ENCODE results near the gene MRPS6.

MRPS6 gene

DNA sequence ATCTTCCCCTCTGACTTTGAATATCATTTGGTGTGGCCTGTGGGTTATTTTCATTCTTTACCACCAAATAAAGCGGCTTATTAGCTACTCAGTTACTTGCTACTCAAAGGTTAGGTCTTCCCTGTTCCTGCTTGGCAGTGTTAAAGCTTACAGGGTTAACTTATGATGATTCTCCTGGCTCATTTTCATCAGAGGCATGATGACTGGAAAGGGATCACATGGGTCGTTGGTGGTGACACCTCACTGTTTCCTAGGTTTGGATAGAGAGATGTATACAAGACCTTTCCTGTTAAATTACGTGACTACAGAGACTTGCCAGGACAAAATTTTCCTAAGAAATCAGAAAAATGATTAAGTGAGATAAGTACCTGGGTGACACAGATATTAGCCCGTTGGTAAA, 27.4 kb downstream of the MRPS6 start:
- Histone ChIP-seq H3K27me3 (ENCODE audit: control insufficient read depth in 1 of 2, insufficient read depth in 2 of 2, low read length in 2 of 2) (no peaks in the 10 kb centered on the region), H3K4me3 (ENCODE audit: low read length in 2 of 2) (no peak overlapping the region), H3K27ac (ENCODE audit: low read length) (no peak overlapping the region), H3K36me3 (ENCODE audit: control insufficient read depth in 2 of 2, insufficient read depth in 2 of 2, low read length in 2 of 2) (peaks cover 10 to 12% of the 10 kb centered on the region in 2 donors), H3K9ac (ENCODE audit: low read length in 2 of 2) (no peak overlapping the region), H3K9me3 (ENCODE audit: control insufficient read depth in 2 of 2, low read length in 2 of 2) (no peaks in the 10 kb centered on the region), H3K4me1 (ENCODE audit: control insufficient read depth, insufficient read depth, low read length) (peaks cover 7% of the 10 kb centered on the region)

GRCh38 chr21:34105947-34106541, 32.7 kb downstream of the MRPS6 start:
- Histone ChIP-seq H3K27me3 (ENCODE audit: control insufficient read depth in 1 of 2, insufficient read depth in 2 of 2, low read length in 2 of 2) (no peaks in the 10 kb centered on the region), H3K4me3 (ENCODE audit: low read length in 2 of 2) (no peak overlapping the region), H3K36me3 (ENCODE audit: control insufficient read depth in 2 of 2, insufficient read depth in 2 of 2, low read length in 2 of 2) (no peaks in the 10 kb centered on the region), H3K9me3 (ENCODE audit: control insufficient read depth in 2 of 2, low read length in 2 of 2) (no peaks in the 10 kb centered on the region), H3K4me1 (ENCODE audit: control insufficient read depth, insufficient read depth, low read length) (no peaks in the 10 kb centered on the region), H3K27ac (ENCODE audit: low read length) (no peak overlapping the region), H3K9ac (ENCODE audit: low read length in 2 of 2) (no peak overlapping the region)

- H3K27me3 ChIP-seq (ENCODE audit: control insufficient read depth in 1 of 2, insufficient read depth in 2 of 2, low read length in 2 of 2): no peaks in the 10 kb centered on the region
- no peaks in the 10 kb centered on the region for H3K9me3 ChIP-seq (ENCODE audit: control insufficient read depth in 2 of 2, low read length in 2 of 2)
- no peaks in the 10 kb centered on the region for H3K4me1 ChIP-seq (ENCODE audit: control insufficient read depth, insufficient read depth, low read length)
- H3K9ac ChIP-seq (ENCODE audit: low read length in 2 of 2): no peak overlapping the region
- H3K27ac ChIP-seq (ENCODE audit: low read length): no peak overlapping the region
- H3K36me3 ChIP-seq (ENCODE audit: control insufficient read depth in 2 of 2, insufficient read depth in 2 of 2, low read length in 2 of 2): no peaks in the 10 kb centered on the region
- H3K4me3 ChIP-seq (ENCODE audit: low read length in 2 of 2): no peak overlapping the region
Observed at GRCh38 chr21:34107606-34108005, 34.2 kb downstream of the MRPS6 start.

DNA sequence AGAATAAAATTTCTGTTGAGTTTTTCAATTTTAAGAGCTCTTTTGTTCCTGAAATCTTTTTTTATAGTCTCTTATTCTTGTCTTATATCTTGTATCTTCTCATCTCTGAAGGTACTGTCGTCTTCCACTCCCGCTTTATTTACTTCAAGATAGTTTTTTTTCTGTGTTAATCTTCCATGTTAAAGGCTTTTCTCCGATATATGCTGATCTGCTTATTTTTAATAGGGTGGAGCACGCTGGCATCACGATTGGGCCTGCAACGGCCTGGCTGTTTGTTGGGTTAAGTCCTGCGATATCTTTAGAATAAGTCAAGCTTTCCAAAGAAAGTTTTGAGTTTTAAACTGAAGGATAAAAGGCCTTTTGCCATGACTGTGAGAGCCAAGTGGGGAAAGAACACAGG, 35.7 kb downstream of the MRPS6 start:
- Histone ChIP-seq H3K27ac (ENCODE audit: low read length) (no peak overlapping the region), H3K4me3 (ENCODE audit: low read length in 2 of 2) (no peak overlapping the region), H3K9me3 (ENCODE audit: control insufficient read depth in 2 of 2, low read length in 2 of 2) (no peaks in the 10 kb centered on the region), H3K27me3 (ENCODE audit: control insufficient read depth in 1 of 2, insufficient read depth in 2 of 2, low read length in 2 of 2) (no peaks in the 10 kb centered on the region), H3K36me3 (ENCODE audit: control insufficient read depth in 2 of 2, insufficient read depth in 2 of 2, low read length in 2 of 2) (peaks cover 0 to 2% of the 10 kb centered on the region in 2 donors), H3K4me1 (ENCODE audit: control insufficient read depth, insufficient read depth, low read length) (peaks cover 3% of the 10 kb centered on the region), H3K9ac (ENCODE audit: low read length in 2 of 2) (no peak overlapping the region)

DNA sequence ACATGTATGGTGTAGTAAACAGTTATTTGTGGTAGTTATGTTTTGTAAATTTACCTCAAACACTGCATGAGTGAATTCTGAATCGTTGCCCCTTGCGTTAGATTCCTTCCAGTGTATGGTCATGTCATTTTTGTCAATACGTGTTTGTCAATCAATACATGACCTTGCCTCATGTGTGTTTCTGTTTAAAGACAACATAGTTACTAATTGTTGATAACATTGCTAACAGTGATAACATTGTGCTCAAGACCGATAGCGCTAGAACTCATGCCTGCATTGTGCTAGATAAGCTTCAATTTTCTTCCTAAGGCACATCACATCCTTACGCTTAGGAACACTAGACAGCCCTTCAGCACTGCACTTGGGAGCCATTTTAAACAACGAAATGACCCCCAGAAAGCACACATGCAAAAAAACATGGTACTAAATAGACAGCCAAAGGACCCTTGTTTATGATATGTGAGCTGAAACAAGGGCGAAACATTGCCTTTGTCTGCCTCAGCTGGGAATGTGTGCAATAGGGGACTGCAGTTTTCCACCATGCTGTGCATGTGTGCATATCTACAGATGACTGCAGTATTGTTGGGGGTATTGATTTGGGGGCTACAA, 37.3 kb downstream of the MRPS6 start:
- no peaks in the 10 kb centered on the region for H3K9me3 ChIP-seq (ENCODE audit: control insufficient read depth in 2 of 2, low read length in 2 of 2)
- H3K4me1 ChIP-seq (ENCODE audit: control insufficient read depth, insufficient read depth, low read length): peaks cover 3% of the 10 kb centered on the region
- H3K4me3 ChIP-seq (ENCODE audit: low read length in 2 of 2): no peak overlapping the region
- peaks cover 0 to 2% of the 10 kb centered on the region in 2 donors for H3K36me3 ChIP-seq (ENCODE audit: control insufficient read depth in 2 of 2, insufficient read depth in 2 of 2, low read length in 2 of 2)
- no peaks in the 10 kb centered on the region for H3K27me3 ChIP-seq (ENCODE audit: control insufficient read depth in 1 of 2, insufficient read depth in 2 of 2, low read length in 2 of 2)
- no peak overlapping the region for H3K9ac ChIP-seq (ENCODE audit: low read length in 2 of 2)
- no peak overlapping the region for H3K27ac ChIP-seq (ENCODE audit: low read length)

DNA sequence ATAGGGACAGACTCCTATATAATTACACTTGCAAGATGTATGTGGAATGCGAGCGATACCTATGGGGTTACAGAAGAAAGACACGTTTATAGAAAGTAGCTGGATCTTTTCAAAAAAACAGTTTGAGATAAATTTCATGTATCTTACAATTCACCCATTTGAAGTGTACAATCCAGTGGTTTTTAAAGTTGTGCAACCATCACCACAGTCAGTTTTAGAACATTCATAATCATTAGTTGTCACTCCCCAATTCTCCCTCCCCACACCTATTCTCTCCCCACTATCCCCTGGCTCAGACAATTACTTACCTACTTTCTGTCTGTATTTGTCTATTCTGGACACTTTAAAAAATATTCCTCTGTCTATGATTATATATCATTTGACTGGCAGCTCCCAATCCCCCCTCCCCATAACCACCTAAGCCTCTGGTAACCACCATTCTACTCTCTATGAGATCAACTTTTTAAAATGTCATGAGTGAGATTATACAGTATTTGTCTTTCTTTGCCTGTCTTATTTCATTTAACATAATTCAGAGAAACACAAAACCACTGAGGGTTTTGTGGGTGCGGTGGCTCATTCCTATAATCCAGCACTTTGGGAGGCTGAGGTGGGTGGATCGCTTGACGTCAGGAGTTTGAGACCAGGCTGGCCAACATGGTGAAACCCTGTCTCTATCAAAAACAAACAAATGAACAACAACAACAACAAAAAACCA, 39.1 kb downstream of the MRPS6 start:
- Histone ChIP-seq H3K9me3 (ENCODE audit: control insufficient read depth in 2 of 2, low read length in 2 of 2) (no peaks in the 10 kb centered on the region), H3K27ac (ENCODE audit: low read length) (no peak overlapping the region), H3K27me3 (ENCODE audit: control insufficient read depth in 1 of 2, insufficient read depth in 2 of 2, low read length in 2 of 2) (no peaks in the 10 kb centered on the region), H3K9ac (ENCODE audit: low read length in 2 of 2) (no peak overlapping the region), H3K4me3 (ENCODE audit: low read length in 2 of 2) (no peak overlapping the region), H3K36me3 (ENCODE audit: control insufficient read depth in 2 of 2, insufficient read depth in 2 of 2, low read length in 2 of 2) (peaks cover 0 to 2% of the 10 kb centered on the region in 2 donors), H3K4me1 (ENCODE audit: control insufficient read depth, insufficient read depth, low read length) (peaks cover 3% of the 10 kb centered on the region)

DNA sequence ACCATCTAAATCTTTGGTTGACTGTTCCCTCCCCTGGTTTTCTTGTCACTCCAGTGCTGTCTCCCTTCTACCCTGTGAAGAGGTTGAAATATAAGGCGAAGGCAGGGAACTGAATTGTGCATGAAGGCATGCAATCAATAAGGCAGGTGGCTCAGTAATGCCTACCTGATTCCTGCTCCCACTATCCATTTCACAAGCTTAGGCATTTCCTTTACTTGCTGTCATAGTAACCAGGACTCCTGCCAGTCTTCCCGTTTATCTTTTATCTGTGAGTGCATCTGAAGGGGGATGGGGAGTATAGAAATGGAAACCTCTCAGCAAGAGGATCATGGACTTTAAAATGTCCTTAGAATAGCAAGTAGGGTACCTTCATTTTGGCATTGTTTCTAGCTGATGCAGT, 40.5 kb downstream of the MRPS6 start:
- H3K9ac ChIP-seq (ENCODE audit: low read length in 2 of 2): no peak overlapping the region
- H3K9me3 ChIP-seq (ENCODE audit: control insufficient read depth in 2 of 2, low read length in 2 of 2): no peaks in the 10 kb centered on the region
- peaks cover 3% of the 10 kb centered on the region for H3K4me1 ChIP-seq (ENCODE audit: control insufficient read depth, insufficient read depth, low read length)
- H3K27ac ChIP-seq (ENCODE audit: low read length): no peak overlapping the region
- H3K4me3 ChIP-seq (ENCODE audit: low read length in 2 of 2): no peak overlapping the region
- H3K36me3 ChIP-seq (ENCODE audit: control insufficient read depth in 2 of 2, insufficient read depth in 2 of 2, low read length in 2 of 2): peaks cover 0 to 4% of the 10 kb centered on the region in 2 donors
- no peaks in the 10 kb centered on the region for H3K27me3 ChIP-seq (ENCODE audit: control insufficient read depth in 1 of 2, insufficient read depth in 2 of 2, low read length in 2 of 2)

- H3K4me3 ChIP-seq (ENCODE audit: low read length in 2 of 2): no peak overlapping the region
- no peak overlapping the region for H3K27ac ChIP-seq (ENCODE audit: low read length)
- H3K27me3 ChIP-seq (ENCODE audit: control insufficient read depth in 1 of 2, insufficient read depth in 2 of 2, low read length in 2 of 2): no peaks in the 10 kb centered on the region
- no peaks in the 10 kb centered on the region for H3K9me3 ChIP-seq (ENCODE audit: control insufficient read depth in 2 of 2, low read length in 2 of 2)
- peaks cover 3% of the 10 kb centered on the region for H3K4me1 ChIP-seq (ENCODE audit: control insufficient read depth, insufficient read depth, low read length)
- H3K36me3 ChIP-seq (ENCODE audit: control insufficient read depth in 2 of 2, insufficient read depth in 2 of 2, low read length in 2 of 2): peaks cover 0 to 4% of the 10 kb centered on the region in 2 donors
- H3K9ac ChIP-seq (ENCODE audit: low read length in 2 of 2): no peak overlapping the region
Observed at GRCh38 chr21:34115160-34115559, 41.8 kb downstream of the MRPS6 start.

- H3K4me1 ChIP-seq (ENCODE audit: control insufficient read depth, insufficient read depth, low read length): peaks cover 3% of the 10 kb centered on the region
Observed at GRCh38 chr21:34116569-34116968, 43.2 kb downstream of the MRPS6 start.

DNA sequence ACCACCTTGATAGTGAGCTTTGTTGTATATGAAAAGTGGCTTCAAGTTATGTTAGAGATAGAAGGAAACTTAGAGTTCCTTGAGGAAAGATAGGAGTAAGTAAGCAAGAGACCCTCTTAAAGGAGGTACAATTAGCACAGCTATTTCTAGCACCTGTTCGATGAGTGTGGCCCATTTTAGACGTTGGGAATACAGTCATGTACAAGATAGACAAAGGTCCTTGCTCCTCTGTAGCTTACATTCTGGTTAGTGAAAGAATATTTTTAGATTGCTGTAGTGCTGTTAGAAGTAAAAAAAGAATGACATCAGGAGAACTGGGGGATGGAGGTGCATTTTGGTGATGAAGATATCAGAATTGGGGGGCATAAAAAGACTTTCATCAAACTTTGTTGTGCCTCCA, 47.5 kb downstream of the MRPS6 start:
- Histone ChIP-seq H3K4me3 (ENCODE audit: low read length in 2 of 2) (no peak overlapping the region), H3K36me3 (ENCODE audit: control insufficient read depth in 2 of 2, insufficient read depth in 2 of 2, low read length in 2 of 2) (peaks cover 2 to 6% of the 10 kb centered on the region in 2 donors), H3K9ac (ENCODE audit: low read length in 2 of 2) (no peak overlapping the region), H3K4me1 (ENCODE audit: control insufficient read depth, insufficient read depth, low read length) (peaks cover 10% of the 10 kb centered on the region), H3K27me3 (ENCODE audit: control insufficient read depth in 1 of 2, insufficient read depth in 2 of 2, low read length in 2 of 2) (no peaks in the 10 kb centered on the region), H3K9me3 (ENCODE audit: control insufficient read depth in 2 of 2, low read length in 2 of 2) (no peaks in the 10 kb centered on the region), H3K27ac (ENCODE audit: low read length) (no peak overlapping the region)

More at GRCh38 chr21:34116569-34116968, 43.2 kb downstream of the MRPS6 start:
- no peak overlapping the region for H3K9ac ChIP-seq (ENCODE audit: low read length in 2 of 2)
- H3K4me3 ChIP-seq (ENCODE audit: low read length in 2 of 2): no peak overlapping the region
- H3K36me3 ChIP-seq (ENCODE audit: control insufficient read depth in 2 of 2, insufficient read depth in 2 of 2, low read length in 2 of 2): peaks cover 0 to 4% of the 10 kb centered on the region in 2 donors
- no peaks in the 10 kb centered on the region for H3K27me3 ChIP-seq (ENCODE audit: control insufficient read depth in 1 of 2, insufficient read depth in 2 of 2, low read length in 2 of 2)
- no peaks in the 10 kb centered on the region for H3K9me3 ChIP-seq (ENCODE audit: control insufficient read depth in 2 of 2, low read length in 2 of 2)
- H3K27ac ChIP-seq (ENCODE audit: low read length): no peak overlapping the region

DNA sequence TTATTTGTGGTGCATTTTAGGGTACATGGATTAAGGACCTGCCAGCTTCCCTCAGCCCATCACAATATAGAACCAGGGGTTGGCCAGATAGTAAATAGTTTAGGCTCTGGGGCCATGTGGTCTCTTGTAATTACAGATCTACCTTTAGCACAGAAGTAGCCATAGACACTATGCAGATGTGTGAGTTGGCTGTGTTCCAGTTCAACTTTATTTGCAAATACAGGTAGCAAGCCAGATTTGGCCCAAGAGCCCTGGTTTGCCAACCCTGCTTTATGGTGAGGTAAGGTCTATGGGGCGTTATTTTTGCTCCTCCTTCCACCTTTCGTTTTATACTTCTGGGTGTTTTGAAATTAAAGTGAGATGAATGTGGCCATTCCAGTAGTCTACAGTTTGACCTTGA, 48.7 kb downstream of the MRPS6 start:
- Histone ChIP-seq H3K27me3 (ENCODE audit: control insufficient read depth in 1 of 2, insufficient read depth in 2 of 2, low read length in 2 of 2) (no peaks in the 10 kb centered on the region), H3K27ac (ENCODE audit: low read length) (no peak overlapping the region), H3K9me3 (ENCODE audit: control insufficient read depth in 2 of 2, low read length in 2 of 2) (no peaks in the 10 kb centered on the region), H3K4me1 (ENCODE audit: control insufficient read depth, insufficient read depth, low read length) (peaks cover 21% of the 10 kb centered on the region), H3K36me3 (ENCODE audit: control insufficient read depth in 2 of 2, insufficient read depth in 2 of 2, low read length in 2 of 2) (peaks cover 2 to 8% of the 10 kb centered on the region in 2 donors), H3K4me3 (ENCODE audit: low read length in 2 of 2) (no peak overlapping the region), H3K9ac (ENCODE audit: low read length in 2 of 2) (no peak overlapping the region)
